Activated CD4-positive, alpha-beta T cell treated with anti-CD3 and anti-CD28 coated beads, Interleukin-2, amount 50 U/mL, for 4 hours (primary cell): Measurements from ENCODE around the gene VAV2.

Source experiments
- DNase-seq, 2 experiments: peaks; one replicate each; pipeline ENCODE4 v3.0.0-alpha.2; 2020

VAV2 gene

GRCh38 chr9:133950629-133951111 lies 41.5 kb downstream of the VAV2 start:
- no peak for DNase-seq

- DNase-seq, result no peak
Measured at GRCh38 chr9:133950192-133950591, 41.9 kb downstream of the VAV2 start.

- no peak for DNase-seq
Measured at GRCh38 chr9:133949486-133950061, 42.5 kb downstream of the VAV2 start.

- no peak for DNase-seq
Measured at GRCh38 chr9:133948561-133949485, 43.3 kb downstream of the VAV2 start.

GRCh38 chr9:133948131-133948530 lies 44.0 kb downstream of the VAV2 start:
- no peak for DNase-seq

GRCh38 chr9:133946840-133947486 lies 45.2 kb downstream of the VAV2 start:
- no peak for DNase-seq

- no peak for DNase-seq
Measured at GRCh38 chr9:133945977-133946753, 46.0 kb downstream of the VAV2 start.

GRCh38 chr9:133945314-133945975 lies 46.7 kb downstream of the VAV2 start:
- no peak for DNase-seq

- no peak for DNase-seq
Measured at GRCh38 chr9:133944746-133945135, 47.4 kb downstream of the VAV2 start.

- DNase-seq, result no peak
Measured at GRCh38 chr9:133943781-133944745, 48.1 kb downstream of the VAV2 start.

GRCh38 chr9:133943036-133943780 lies 48.9 kb downstream of the VAV2 start:
- DNase-seq, result no peak

- no peak for DNase-seq
Measured at GRCh38 chr9:133942206-133942975, 49.7 kb downstream of the VAV2 start.

GRCh38 chr9:133939845-133940244 lies 52.3 kb downstream of the VAV2 start:
- no peak for DNase-seq

GRCh38 chr9:133939171-133939785 lies 52.8 kb downstream of the VAV2 start:
- DNase-seq, result no peak

- no peak for DNase-seq
Measured at GRCh38 chr9:133938753-133939152, 53.4 kb downstream of the VAV2 start.

GRCh38 chr9:133938086-133938485 lies 54.0 kb downstream of the VAV2 start:
- no peak for DNase-seq

- DNase-seq, result no peak
Measured at GRCh38 chr9:133937120-133937519, 55.0 kb downstream of the VAV2 start.

- no peak for DNase-seq
Measured at GRCh38 chr9:133935328-133936005, 56.7 kb downstream of the VAV2 start.
